T follicular helper cell (primary cell): ENCODE results near the gene NLRC3.

Experiments used
- DNase-seq: peaks from one replicate; pipeline ENCODE4 v3.0.0-alpha.2; 2020; ENCODE audit warnings: low read depth

The NLRC3 gene

DNA sequence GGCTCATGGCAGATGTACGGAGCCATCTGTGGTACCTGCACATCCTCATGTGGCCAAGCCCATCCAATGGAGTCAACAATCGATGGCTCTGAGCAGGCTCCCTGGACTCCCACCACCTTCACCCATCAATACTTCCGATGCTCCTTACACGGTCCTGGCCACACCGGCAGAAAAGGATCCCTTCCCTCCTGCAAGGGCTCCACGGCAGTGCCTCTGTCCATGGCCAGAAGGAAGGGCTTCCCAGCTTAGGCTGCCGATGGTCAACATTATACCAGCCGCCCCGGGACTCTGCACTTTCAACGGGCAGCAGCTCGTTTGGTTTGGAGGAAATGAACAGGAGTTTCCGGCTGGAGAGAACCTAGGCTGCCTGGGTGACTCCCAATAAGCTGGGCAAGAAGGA, 21.0 kb upstream of the NLRC3 start:
- DNase-seq: no peak

DNA sequence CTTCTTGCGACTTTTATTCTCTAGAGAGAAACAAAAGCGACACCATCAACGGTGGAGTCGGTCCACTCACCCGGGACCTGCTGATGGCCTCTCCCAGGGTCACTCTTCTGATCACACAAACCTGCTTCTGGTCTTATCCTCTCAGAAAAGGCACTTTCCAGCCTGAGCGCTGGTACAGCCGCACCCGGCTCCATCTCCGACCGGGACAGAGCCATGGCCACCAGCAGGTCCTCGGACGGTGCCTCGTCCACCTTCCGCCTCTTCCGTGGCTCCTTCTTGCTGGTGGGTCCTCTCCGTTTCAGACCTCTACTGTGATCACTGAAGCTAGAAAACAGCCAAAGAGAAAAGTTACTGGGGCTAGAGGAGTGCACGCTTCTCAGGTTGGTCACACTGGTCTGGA, 20.5 kb upstream of the NLRC3 start:
- DNase-seq: no peak

DNA sequence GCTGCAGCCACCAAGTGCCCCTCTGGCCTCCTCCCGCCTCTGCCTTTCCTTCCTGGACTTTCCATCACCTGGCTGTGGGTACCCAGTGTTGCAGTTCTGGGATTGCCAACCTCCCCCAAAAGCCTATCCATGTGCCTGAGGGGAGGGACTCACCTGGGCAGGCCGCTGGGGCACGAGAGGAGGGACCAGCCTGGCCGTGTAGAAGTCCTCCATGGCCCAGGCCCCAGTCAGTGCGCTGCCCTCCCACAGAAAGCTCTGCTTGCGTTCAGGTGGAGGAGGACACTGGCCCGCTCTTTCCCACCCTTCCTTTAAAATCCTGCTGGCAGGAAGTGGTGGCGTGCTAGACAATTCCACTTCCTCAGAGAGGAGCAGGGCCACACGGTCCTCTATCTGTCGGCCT, 20.0 kb upstream of the NLRC3 start:
- no peak for DNase-seq

GRCh38 chr16:3596101-3596861, 19.1 kb upstream of the NLRC3 start:
- no peak for DNase-seq

- no peak for DNase-seq
These were observed 18.4 kb upstream of the NLRC3 start for GRCh38 chr16:3595521-3596021.

- DNase-seq: no peak
These were observed 17.9 kb upstream of the NLRC3 start for GRCh38 chr16:3595110-3595486.

DNA sequence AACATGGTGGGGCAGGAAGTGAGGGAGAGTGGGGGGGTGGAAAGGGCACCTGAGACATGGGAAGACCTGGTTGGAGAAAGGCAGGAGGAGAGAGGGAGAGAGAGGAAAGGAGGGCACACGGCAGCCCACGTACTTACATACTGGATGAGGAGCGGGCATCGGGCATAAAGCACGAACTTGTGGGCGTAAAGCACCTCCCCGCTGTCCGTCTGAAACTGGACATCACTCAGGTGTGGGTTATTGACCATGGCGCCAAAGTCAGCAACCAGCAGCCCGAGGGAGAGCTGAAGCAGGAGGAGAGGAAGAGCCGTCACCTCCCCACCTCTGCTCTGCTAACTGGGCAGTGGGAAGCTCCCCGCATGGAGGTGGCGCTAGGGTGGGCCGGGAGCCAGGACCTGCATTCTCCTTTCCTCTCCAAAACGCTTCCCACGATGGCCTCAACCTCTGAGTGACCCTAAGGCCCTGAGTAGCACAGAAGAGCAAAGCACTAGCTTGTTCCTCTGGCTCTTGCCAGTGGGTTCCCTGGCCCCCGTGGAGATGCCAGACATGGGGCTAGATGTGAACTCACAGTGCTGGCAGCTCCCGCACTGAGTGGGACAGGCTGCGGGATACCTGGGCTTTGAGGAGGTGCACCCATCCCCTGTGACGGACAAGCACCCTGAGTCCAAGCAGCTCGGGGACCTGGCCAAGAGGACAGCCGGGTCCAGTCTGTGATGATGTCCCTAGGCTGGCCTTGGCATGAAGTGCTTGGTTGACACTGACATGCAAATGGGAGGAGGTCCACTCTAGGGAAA, 17.3 kb upstream of the NLRC3 start:
- DNase-seq: no peak

GRCh38 chr16:3592559-3592958, 15.4 kb upstream of the NLRC3 start:
- no peak for DNase-seq

DNA sequence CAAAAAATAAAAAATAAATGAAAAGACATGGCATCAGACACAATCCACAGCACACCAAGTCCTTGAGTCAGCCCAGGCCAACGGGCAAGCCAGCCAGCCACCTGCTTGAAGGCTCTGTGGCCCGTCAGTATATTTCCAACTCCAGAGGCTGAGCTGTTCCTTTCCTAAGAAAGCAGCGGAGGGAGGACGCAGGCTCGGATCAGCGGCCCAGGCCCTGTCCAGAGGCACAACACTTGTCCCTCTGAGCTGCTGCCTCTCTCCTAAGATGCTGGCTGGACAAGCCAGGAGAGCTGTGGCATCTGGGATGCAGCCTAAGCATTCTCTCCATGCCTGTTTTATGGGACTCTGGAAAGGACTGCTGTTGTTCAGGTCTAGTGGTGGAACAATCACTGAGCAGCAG, 14.8 kb upstream of the NLRC3 start:
- no peak for DNase-seq

- no peak for DNase-seq
These were observed 14.2 kb upstream of the NLRC3 start for GRCh38 chr16:3591436-3591803.

- DNase-seq: no peak
These were observed 13.7 kb upstream of the NLRC3 start for GRCh38 chr16:3590736-3591435.

DNA sequence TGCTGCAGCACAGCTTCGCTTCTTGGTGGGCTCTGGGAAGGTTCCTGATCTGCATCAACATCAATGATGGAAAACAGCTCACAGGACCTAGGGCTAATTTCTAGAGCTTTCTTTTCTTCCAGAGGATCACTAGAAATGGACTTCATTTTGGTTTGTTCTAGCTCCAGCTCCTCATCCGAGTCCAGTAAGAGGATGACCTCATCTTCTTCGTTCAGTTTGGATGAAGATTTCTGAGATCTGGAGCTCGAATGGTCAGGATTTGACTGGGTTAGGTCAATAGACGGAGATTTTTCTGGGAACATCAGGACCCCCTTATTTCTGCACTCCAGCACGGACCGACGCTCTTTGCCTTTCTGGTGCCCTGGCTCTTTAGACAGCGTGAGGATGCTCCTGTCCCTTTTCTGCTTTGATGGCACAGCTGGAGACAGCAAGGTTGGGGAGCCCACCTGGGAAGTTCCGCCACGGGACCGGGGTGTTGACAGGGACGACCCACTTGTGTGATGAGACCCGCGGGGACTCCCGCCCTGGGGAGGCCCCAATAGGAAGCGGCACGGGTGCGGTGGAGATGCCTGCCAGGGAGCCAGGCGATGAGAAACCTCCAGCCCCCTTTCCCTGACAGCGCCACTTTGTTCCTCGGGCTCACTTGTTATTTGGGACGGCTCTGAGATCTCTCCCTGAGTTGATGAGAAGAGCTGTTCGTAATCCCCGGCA, 12.9 kb upstream of the NLRC3 start:
- no peak for DNase-seq

GRCh38 chr16:3589441-3589921, 12.3 kb upstream of the NLRC3 start:
- no peak for DNase-seq

DNA sequence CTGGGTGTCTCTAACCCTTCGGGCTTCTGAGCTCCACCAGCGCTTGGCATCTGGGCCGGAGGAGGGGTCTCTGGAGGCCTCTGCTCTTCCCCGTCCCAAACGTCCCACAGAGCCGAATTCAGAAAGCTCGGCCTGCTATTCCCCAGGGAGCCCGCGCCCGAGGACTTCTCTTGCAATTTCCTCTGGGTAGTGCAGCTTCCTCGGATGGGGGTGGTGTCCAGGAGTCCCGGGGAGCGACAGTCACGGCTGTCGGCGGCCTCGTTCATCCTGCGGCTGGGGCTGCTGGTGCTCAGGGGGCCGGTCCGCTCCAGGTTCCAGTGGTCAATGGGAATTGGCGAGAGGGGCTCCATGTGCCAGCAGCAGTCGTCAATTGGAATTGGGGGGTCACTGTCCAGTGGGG, 11.8 kb upstream of the NLRC3 start:
- DNase-seq: no peak

DNA sequence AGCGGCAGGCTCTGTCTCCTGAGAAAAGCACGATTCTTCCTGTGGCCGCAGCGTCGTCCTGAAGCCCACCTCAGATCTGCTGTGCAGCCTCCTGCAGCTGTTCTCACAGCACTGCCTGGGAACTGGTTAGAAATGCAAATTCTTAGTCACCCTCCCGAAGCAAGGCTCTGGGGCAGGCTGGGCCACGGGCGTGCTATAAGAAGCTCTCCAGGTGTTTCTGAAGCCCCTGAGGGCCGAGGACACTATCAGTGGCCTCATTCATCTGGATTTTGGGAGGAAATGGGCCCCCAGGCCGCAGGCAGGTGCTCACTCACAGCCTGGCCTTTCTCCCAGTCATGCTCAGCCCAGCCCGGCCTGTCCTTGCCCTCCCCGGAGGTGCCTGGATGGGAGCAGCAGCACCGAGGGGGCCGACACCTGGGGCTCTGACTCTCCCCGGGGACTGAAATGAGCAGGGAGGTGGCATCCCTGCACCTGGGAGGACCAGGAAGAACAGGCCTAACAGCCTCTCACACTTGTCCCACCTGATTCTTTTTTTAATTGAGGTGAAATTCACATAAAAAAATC, 10.4 kb upstream of the NLRC3 start:
- DNase-seq: no peak

GRCh38 chr16:3584412-3584811, 7.2 kb upstream of the NLRC3 start:
- DNase-seq: no peak

GRCh38 chr16:3583303-3584038, 6.3 kb upstream of the NLRC3 start:
- DNase-seq: no peak

GRCh38 chr16:3582276-3583165, 5.3 kb upstream of the NLRC3 start:
- no peak for DNase-seq

GRCh38 chr16:3581392-3581791, 4.2 kb upstream of the NLRC3 start:
- no peak for DNase-seq

GRCh38 chr16:3580686-3581085, 3.5 kb upstream of the NLRC3 start:
- no peak for DNase-seq
